Muscle of back (tissue), 11 donors: ENCODE results near the gene ADGRB3. TPM values are rescaled to one million over a fixed set of nuclear protein-coding genes. Genes with fewer than 3 reads are reported as not detected.

Experiments used
- DNase-seq, 3 donors: peaks; one replicate each; pipeline versions ENCODE4 v3.0.0 to v3.0.0-alpha.2; 2013
- polyA plus RNA-seq, 10 donors: library from polyadenylated mRNA; unstranded; fragments of 120-200 nt; gene quantifications; one replicate each; pipeline ENCODE4 v1.2.1, GENCODE V29; 2013; ENCODE audit not compliant: insufficient read length in 10 of 10

The ADGRB3 gene
- polyA plus RNA-seq, 10 donors, result 0.35 to 1.9 (median 0.62) TPM

GRCh38 chr6:68701159-68701558, 66.1 kb downstream of the ADGRB3 start:
- DNase-seq, result no peak

GRCh38 chr6:68704485-68704884, 69.4 kb downstream of the ADGRB3 start:
- DNase-seq, result no peak

- no peak for DNase-seq
Measured at GRCh38 chr6:68709091-68709490, 74.0 kb downstream of the ADGRB3 start.

GRCh38 chr6:68709882-68710281, 74.8 kb downstream of the ADGRB3 start:
- DNase-seq, result no peak

GRCh38 chr6:68710496-68710895, 75.4 kb downstream of the ADGRB3 start:
- DNase-seq, result no peak

- no peak for DNase-seq
Measured at GRCh38 chr6:68710916-68711315, 75.8 kb downstream of the ADGRB3 start.

- DNase-seq, result no peak
Measured at GRCh38 chr6:68711386-68712000, 76.4 kb downstream of the ADGRB3 start.

GRCh38 chr6:68716620-68717019, 81.5 kb downstream of the ADGRB3 start:
- DNase-seq, result no peak

- peak in 2 of 3 donors; percentile 36 to 79 for DNase-seq
Measured at GRCh38 chr6:68718385-68719073, 83.4 kb downstream of the ADGRB3 start.

- DNase-seq, result no peak
Measured at GRCh38 chr6:68719761-68720160, 84.7 kb downstream of the ADGRB3 start.

- no peak for DNase-seq
Measured at GRCh38 chr6:68722891-68723527, 87.9 kb downstream of the ADGRB3 start.

- peak; percentile 11 to 68 (median 15) for DNase-seq
Measured at GRCh38 chr6:68724060-68724459, 89.0 kb downstream of the ADGRB3 start.

GRCh38 chr6:68726337-68726736, 91.3 kb downstream of the ADGRB3 start:
- no peak for DNase-seq

GRCh38 chr6:68726992-68727391, 91.9 kb downstream of the ADGRB3 start:
- DNase-seq, result no peak

- no peak for DNase-seq
Measured at GRCh38 chr6:68727699-68728098, 92.6 kb downstream of the ADGRB3 start.

GRCh38 chr6:68728159-68728979, 93.3 kb downstream of the ADGRB3 start:
- DNase-seq, result peak in 1 of 3 donors; percentile 15

- no peak for DNase-seq
Measured at GRCh38 chr6:68729377-68729903, 94.4 kb downstream of the ADGRB3 start.

- no peak for DNase-seq
Measured at GRCh38 chr6:68730291-68731054, 95.4 kb downstream of the ADGRB3 start.

GRCh38 chr6:68732423-68732822, 97.3 kb downstream of the ADGRB3 start:
- no peak for DNase-seq

GRCh38 chr6:68735866-68736265, 100.8 kb downstream of the ADGRB3 start:
- DNase-seq, result no peak

- no peak for DNase-seq
Measured at GRCh38 chr6:68737061-68737460, 102.0 kb downstream of the ADGRB3 start.
